K562 (cell line): ENCODE measurements around the gene ZNF652. TPM values are rescaled to one million over a fixed set of nuclear protein-coding genes. Genes with fewer than 3 reads are reported as not detected.
A peak's percentile ranks its signal among the peaks of the same experiment; 100 is the strongest.
"Not testable (repeated sequence)": the region's sequence is repeated elsewhere in the genome, so short reads cannot be mapped to it uniquely, and the experiment has no call there.

Experiments used
- ATAC-seq: fragments of 200-7000 bp; cut with Tn5 transposase; 3 replicates; pipeline ENCODE4 v1.9.1; 2020; ENCODE audit warnings: moderate library complexity
- BruUV-seq: library from RNA; stranded (reverse); fragments of 400-500 nt; replicated peaks from 2 replicates; lab custom pipeline; 2021; lab: Mats Ljungman, UMichigan
- CTCF ChIA-PET: fragments of 300-600 bp; formaldehyde crosslinking; extraction: SDS; loops from one replicate; lab custom pipeline; 2021; ENCODE audit warnings: low intra/inter-chr PET ratio; lab: Yijun Ruan, JAX
- POLR2A ChIA-PET: fragments of 300-600, 350-650 bp; sonication (Branson Sonifier 250); formaldehyde crosslinking; extraction: SDS; loops from one replicate; lab custom pipeline; 2021; ENCODE audit warnings: antibody characterized with exemption, inconsistent platforms; lab: Yijun Ruan, JAX
- DNase-seq, 4 experiments: peaks; one replicate each; pipeline versions ENCODE4 v3.0.0 to v3.0.0-alpha.2; 2011 to 2018; ENCODE audit warnings: low spot score in 3 of 4, mixed read lengths in 3 of 4; ENCODE audit errors: extremely low read depth in 1 of 4
- FAIRE-seq: peaks from 2 replicates; lab custom pipeline; 2011; peaks lifted over from hg19 to GRCh38; lab: Jason Lieb, UNC
- H2AFZ ChIP-seq: 2 replicates; pipeline ENCODE4 v1.6.0; 2011; ENCODE audit warnings: low read depth, low read length, control low read depth, inconsistent platforms
- H3K27ac ChIP-seq: fragments of 200-600 bp; 3 replicates; pipeline ENCODE4 v1.8.0; 2011; ENCODE audit warnings: low read depth, mild to moderate bottlenecking, control low read depth, inconsistent platforms, low read length, moderate library complexity, mixed read lengths; ENCODE audit errors: extremely low read depth
- H3K27me3 ChIP-seq, 2 experiments: fragments of 300-600 bp in 1 of 2; 2 replicates in 1 of 2; 3 replicates in 1 of 2; pipeline versions ENCODE4 v1.6.0 to v1.8.0; 2011; ENCODE audit warnings: inconsistent platforms in 2 of 2, low read length in 2 of 2, mild to moderate bottlenecking in 1 of 2, mixed read lengths in 1 of 2, moderate library complexity in 1 of 2; ENCODE audit not compliant: control insufficient read depth in 2 of 2, insufficient read depth in 2 of 2
- H3K36me3 ChIP-seq: fragments of 300-600 bp; 3 replicates; pipeline ENCODE4 v1.8.0; 2011; ENCODE audit warnings: mild to moderate bottlenecking, low read length, inconsistent platforms; ENCODE audit not compliant: control insufficient read depth, insufficient read depth
- H3K4me1 ChIP-seq, 2 experiments: fragments of 200-600 bp in 1 of 2; replicated peaks in 1 of 2; 2 replicates in 1 of 2; 3 replicates in 1 of 2; pipeline versions ENCODE4 v1.5.1 to v1.8.0; 2011; ENCODE audit warnings: inconsistent platforms in 2 of 2, low read length in 2 of 2, mild to moderate bottlenecking in 1 of 2, mixed read lengths in 1 of 2, moderate library complexity in 1 of 2; ENCODE audit not compliant: control insufficient read depth in 2 of 2, insufficient read depth in 2 of 2
- H3K4me2 ChIP-seq: 2 replicates; pipeline ENCODE4 v1.6.1; 2011; ENCODE audit warnings: low read length, control low read depth, inconsistent platforms, mixed read lengths; ENCODE audit not compliant: insufficient read depth
- H3K4me3 ChIP-seq: fragments of 200-600 bp; sonication (generic), shearing (Covaris generic); 2 replicates; pipeline ENCODE4 v1.5.1; 2016; ENCODE audit warnings: control low read depth, inconsistent platforms
- H3K79me2 ChIP-seq: fragments of 200-600 bp; 3 replicates; pipeline ENCODE4 v1.8.0; 2011; ENCODE audit warnings: low read length, inconsistent platforms; ENCODE audit not compliant: control insufficient read depth, insufficient read depth
- H3K9ac ChIP-seq, 2 experiments: 2 replicates each; pipeline versions ENCODE4 v1.6.0 to v1.6.1; 2011; ENCODE audit warnings: low read depth in 2 of 2, low read length in 2 of 2, control low read depth in 1 of 2, inconsistent platforms in 1 of 2, mild to moderate bottlenecking in 1 of 2, mixed read lengths in 1 of 2; ENCODE audit not compliant: insufficient read depth in 1 of 2
- H3K9me1 ChIP-seq: one replicate; pipeline ENCODE4 v1.6.0; 2011; ENCODE audit warnings: inconsistent platforms, mild to moderate bottlenecking, low read length, moderate library complexity; ENCODE audit not compliant: control insufficient read depth, insufficient read depth
- H3K9me3 ChIP-seq: replicated peaks from 2 replicates; pipeline ENCODE4 v1.5.1; 2011; ENCODE audit warnings: low read depth, low read length, inconsistent platforms; ENCODE audit not compliant: control insufficient read depth, insufficient read depth
- H4K20me1 ChIP-seq: replicated peaks from 2 replicates; pipeline ENCODE4 v1.6.1; 2011; ENCODE audit warnings: low read length, inconsistent platforms, mixed read lengths; ENCODE audit not compliant: control insufficient read depth, insufficient read depth
- CEBPB ChIP-seq: fragments of 450-650 bp; IDR thresholded peaks from 2 replicates; pipeline ENCODE4 v1.6.1; 2016; ENCODE audit warnings: missing genetic modification characterization, missing compliant biosample characterization
- CEBPG ChIP-seq, 3 experiments: fragments of 200-800 bp in 1 of 3; sonication (Bioruptor generic) in 1 of 3; sonication (generic) in 1 of 3; formaldehyde crosslinking in 1 of 3; IDR thresholded peaks in 2 of 3; conservative IDR thresholded peaks in 1 of 3; 2 replicates each; pipeline versions ENCODE4 v1.6.1 to v1.8.0; 2016 to 2022; ENCODE audit warnings: missing compliant biosample characterization in 2 of 3, missing genetic modification characterization in 2 of 3, mild to moderate bottlenecking in 1 of 3, missing genetic modification reagents in 1 of 3
- GABPB1 ChIP-seq: sonication (generic); formaldehyde crosslinking; IDR thresholded peaks from 2 replicates; pipeline ENCODE4 v1.8.0; 2022; ENCODE audit warnings: mild to moderate bottlenecking, missing genetic modification reagents
- ZSCAN29 ChIP-seq: fragments of 450-650 bp; IDR thresholded peaks from 2 replicates; pipeline ENCODE4 v1.6.1; 2017
- WGBS: fragments of 100-300 bp; shearing (Covaris generic); methylation state at CpG from one replicate; pipeline ENCODE4 v1.1.6; 2016; ENCODE audit warnings: low coverage, mixed read lengths; ENCODE audit not compliant: insufficient coverage; ENCODE audit errors: missing lambda C conversion rate; 5-methylcytosine and 5-hydroxymethylcytosine counted together
- in situ Hi-C: fragments of 300-500 bp; cut with MboI; formaldehyde crosslinking; loops from 4 replicates; pipeline ENCODE4 v1.15.0; 2018; ENCODE audit warnings: inconsistent platforms, mixed read lengths
- intact Hi-C: fragments of 100-400 bp; cut with micrococcal nuclease; formaldehyde crosslinking; loops from 2 replicates; pipeline ENCODE4 v1.14.2; 2022
- polyA plus RNA-seq, 8 experiments: library from polyadenylated mRNA; depleted of rRNA in 4 of 8; stranded (reverse) in 5 of 8; unstranded in 3 of 8; fragments of >200 nt; fragmentation: Nextera tagmentation in 2 of 8; fragmentation: Illumina TruSeq in 1 of 8; extraction: Ambion mirVana in 2 of 8; extraction: Trizol in 1 of 8; gene quantifications; 2 replicates each; pipeline versions ENCODE4 v1.2.1 to v1.2.3, GENCODE V29; 2011 to 2014; ENCODE audit warnings: inconsistent platforms in 1 of 8, missing spikeins in 1 of 8
- total RNA-seq, 7 experiments: library from RNA; depleted of rRNA in 6 of 7; stranded (reverse); fragments of >200 nt in 6 of 7; fragmentation: Illumina TruSeq in 2 of 7; extraction: Trizol in 2 of 7; gene quantifications; 2 replicates each; pipeline versions ENCODE4 v1.2.1 to v1.2.3, GENCODE V29; 2011 to 2021; ENCODE audit warnings: low replicate concordance in 1 of 7

ZNF652 gene
- total and polyA plus RNA-seq, 9 of the 15 experiments (the other 6 are each of a cell fraction or from before 2014, with no cell fraction given), result 5.1 to 15.5 (median 7.8) TPM

DNA sequence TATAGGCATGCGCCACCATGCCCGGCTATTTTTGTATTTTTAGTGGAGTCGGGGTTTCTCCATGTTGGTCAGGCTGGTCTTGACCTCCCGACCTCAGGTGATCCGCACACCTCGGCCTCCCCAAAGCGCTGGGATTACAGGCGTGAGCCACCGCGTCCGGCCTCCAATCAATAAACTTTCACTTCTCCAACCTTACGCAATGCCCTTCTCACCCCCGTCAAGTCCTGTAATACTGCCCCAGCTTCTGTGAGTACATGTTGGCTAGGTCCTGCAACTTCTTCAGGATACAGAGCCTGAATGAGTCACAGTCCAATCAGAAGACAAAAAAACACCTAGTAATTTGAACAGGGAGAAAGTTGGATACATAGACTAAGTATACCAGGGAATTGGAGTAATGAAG, 84.4 kb downstream of the ZNF652 start:
- Histone ChIP-seq H3K27ac (no peak overlapping the region), H3K9me3 (peaks cover 3% of the 10 kb centered on the region; the same call in 1 of the 2 replicates), H3K36me3 (no peaks in the 10 kb centered on the region), H3K27me3 (peaks cover 15 to 59% of the 10 kb centered on the region in 2 experiments), H3K9me1 (no peaks in the 10 kb centered on the region), H2AFZ (no peak overlapping the region), H3K9ac (no peak overlapping the region), H3K4me3 (no peak overlapping the region), H3K4me2 (no peak overlapping the region)
- POLR2A ChIA-PET, result no interaction called here
- FAIRE-seq (no peak), ATAC-seq (no peak), DNase-seq (no peak)
- WGBS, result 12% methylated on average over 12 of the region's 13 CpGs
- in situ Hi-C loops, result no loop called here
- BruUV-seq, result no TSS peak
- CTCF ChIA-PET, result no interaction called here
- intact Hi-C loops, result no loop called here
- TF ChIP-seq ZSCAN29, result no peak
- 0 out of 2 replicates have a peak, but pooled peaks have one; percentile 36 for TF ChIP-seq CEBPB (tag)
- no peak for TF ChIP-seq CEBPG (CRISPR knock-in tag; IDR thresholded peaks at IDR 0.05)
- TF ChIP-seq CEBPG (tag; conservative IDR thresholded peaks at IDR 0.05 in 1 of 2, IDR thresholded peaks at IDR 0.05 in 1 of 2), result 0 out of 4 replicates have a peak, but pooled peaks of 1 of the 2 experiments have one; percentile 32
- TF ChIP-seq GABPB1 (CRISPR knock-in tag), result no peak
- TF ChIP-seq, all 486 proteins: peak for 2
- Histone ChIP-seq H3K4me1 (no peaks in the 10 kb centered on the region), H3K79me2 (no peaks in the 10 kb centered on the region), H4K20me1 (no peaks in the 10 kb centered on the region)

DNA sequence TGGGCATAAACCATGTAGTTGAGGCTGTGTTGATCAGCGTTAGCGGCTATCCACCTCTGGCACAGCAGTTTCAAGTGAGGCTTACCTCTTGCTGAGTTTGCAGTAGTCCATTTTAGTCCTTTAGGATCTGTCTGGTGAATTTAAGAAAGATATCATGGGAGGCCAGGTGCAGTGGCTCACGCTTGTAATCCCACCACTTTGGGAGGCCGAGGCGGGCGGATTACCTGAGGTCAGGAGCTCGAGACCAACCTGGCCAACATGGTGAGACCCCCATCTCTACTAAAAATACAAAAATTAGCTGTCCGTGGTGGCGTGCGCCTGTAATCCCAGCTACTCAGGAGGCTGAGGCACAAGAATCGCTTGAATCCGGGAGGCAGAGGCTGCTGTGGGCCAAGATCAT, 86.1 kb downstream of the ZNF652 start:
- H3K9me3 ChIP-seq, BruUV-seq, H3K36me3 ChIP-seq, in situ Hi-C loops, CTCF ChIA-PET, H3K9ac ChIP-seq, H4K20me1 ChIP-seq, DNase-seq, H3K4me1 ChIP-seq, H3K4me3 ChIP-seq, H3K27ac ChIP-seq, H3K4me2 ChIP-seq, H3K79me2 ChIP-seq, intact Hi-C loops, H2AFZ ChIP-seq, H3K9me1 ChIP-seq, FAIRE-seq, ATAC-seq: not testable (repeated sequence)
- POLR2A ChIA-PET, result interaction anchor here (0.6 to 1.3 kb wide), 2 partner anchors 8 to 37 kb away, joined by 3 to 4 read pairs; no protein-coding TSS in a partner anchor
- H3K27me3 ChIP-seq, result peaks cover 15 to 60% of the 10 kb centered on the region in 2 experiments
- 3% methylated on average over 12 of the region's 12 CpGs for WGBS
